HG02759 (cell line): Measurements from ENCODE around the gene PREPL.
"Not testable (repeated sequence)": the region's sequence is repeated elsewhere in the genome, so short reads cannot be mapped to it uniquely, and the experiment has no call there.

Experiments
- ATAC-seq: cut with Tn5 transposase; IDR thresholded peaks from one replicate; pipeline ENCODE4 v1.9.1; 2021; ENCODE audit warnings: mild to moderate bottlenecking, moderate library complexity; ENCODE audit not compliant: unreplicated experiment

Gene PREPL

GRCh38 chr2:44361330-44362206 is at the start of gene PREPL, which contains the start of gene CAMKMT:
Gene PREPL, minus strand, starts transcription at chr2:44361494. Its CDS starts 15,152 bp downstream, at chr2:44346342.
Gene CAMKMT, plus strand, starts transcription at chr2:44361947.
- ATAC-seq: peak; percentile 83

GRCh38 chr2:44398243-44398897 is 37.1 kb upstream of the PREPL start:
- ATAC-seq: no peak

- ATAC-seq: no peak
Observed at GRCh38 chr2:44397447-44398175, 36.3 kb upstream of the PREPL start.

GRCh38 chr2:44392338-44392943 is 31.1 kb upstream of the PREPL start:
- ATAC-seq: no peak

GRCh38 chr2:44389895-44390294 is 28.6 kb upstream of the PREPL start:
- no peak for ATAC-seq

GRCh38 chr2:44388877-44389276 is 27.6 kb upstream of the PREPL start:
- ATAC-seq: no peak

- not testable (repeated sequence) for ATAC-seq
Observed at GRCh38 chr2:44385226-44385625, 23.9 kb upstream of the PREPL start.

GRCh38 chr2:44377486-44377885 is 16.2 kb upstream of the PREPL start:
- ATAC-seq: no peak

- no peak for ATAC-seq
Observed at GRCh38 chr2:44372246-44372645, 11.0 kb upstream of the PREPL start.

GRCh38 chr2:44371445-44371844 is 10.2 kb upstream of the PREPL start:
- ATAC-seq: no peak

- ATAC-seq: no peak
Observed at GRCh38 chr2:44369392-44369791, 8.1 kb upstream of the PREPL start.

GRCh38 chr2:44367591-44367990 is 6.3 kb upstream of the PREPL start:
- ATAC-seq: no peak

- no peak for ATAC-seq
Observed at GRCh38 chr2:44364604-44365003, 3.3 kb upstream of the PREPL start.

- ATAC-seq: peak; percentile 27
Observed at GRCh38 chr2:44362207-44363015, 1.1 kb upstream of the PREPL start.

- no peak for ATAC-seq
Observed at GRCh38 chr2:44360749-44361329, 455 bp downstream of the PREPL start.

GRCh38 chr2:44358503-44358902 is 2.8 kb downstream of the PREPL start:
- peak; percentile 31 for ATAC-seq

GRCh38 chr2:44354761-44355160 is 6.5 kb downstream of the PREPL start:
- no peak for ATAC-seq

GRCh38 chr2:44352510-44352909 is 8.8 kb downstream of the PREPL start:
- no peak for ATAC-seq

GRCh38 chr2:44351676-44352075 is 9.6 kb downstream of the PREPL start:
- no peak for ATAC-seq

- no peak for ATAC-seq
Observed at GRCh38 chr2:44351088-44351487, 10.2 kb downstream of the PREPL start.
